Large intestine (tissue), 3 donors: Measurements from ENCODE around the gene GLO1. TPM values are rescaled to one million over a fixed set of nuclear protein-coding genes. Genes with fewer than 3 reads are reported as not detected.

Experiments
- DNase-seq, 2 donors: peaks; one replicate each; pipeline versions ENCODE4 v3.0.0 to v3.0.0-alpha.2; 2013
- H3K27ac ChIP-seq: one replicate; pipeline ENCODE4 v1.5.1; 2013; ENCODE audit warnings: low read length
- H3K27me3 ChIP-seq: 2 replicates; pipeline ENCODE4 v1.6.1; 2013; ENCODE audit warnings: low read length; ENCODE audit not compliant: control insufficient read depth, insufficient read depth
- H3K36me3 ChIP-seq: 2 replicates; pipeline ENCODE4 v1.6.1; 2013; ENCODE audit warnings: low read length; ENCODE audit not compliant: control insufficient read depth, insufficient read depth
- H3K4me1 ChIP-seq: one replicate; pipeline ENCODE4 v1.6.1; 2013; ENCODE audit warnings: low read length; ENCODE audit not compliant: control insufficient read depth, insufficient read depth
- H3K4me3 ChIP-seq: one replicate; pipeline ENCODE4 v1.5.1; 2013; ENCODE audit warnings: low read length
- H3K9me3 ChIP-seq: one replicate; pipeline ENCODE4 v1.6.1; 2013; ENCODE audit warnings: mild to moderate bottlenecking, low read depth, low read length, moderate library complexity; ENCODE audit not compliant: control insufficient read depth
- WGBS: methylation state at CpG from one replicate; pipeline ENCODE4 v1.1.5; 2013; ENCODE audit warnings: low lambda C conversion rate; ENCODE audit not compliant: insufficient coverage; 5-methylcytosine and 5-hydroxymethylcytosine counted together
- polyA plus RNA-seq: library from polyadenylated mRNA; unstranded; fragments of 120-200 nt; gene quantifications from one replicate; pipeline ENCODE4 v1.2.1, GENCODE V29; 2013

Gene GLO1
- polyA plus RNA-seq, 1 donor = 86.9 TPM

GRCh38 chr6:38646166-38646878, 56.6 kb downstream of the GLO1 start:
- WGBS = 83% methylated on average over 2 of the region's 3 CpGs

GRCh38 chr6:38644951-38645350, 58.0 kb downstream of the GLO1 start:
- 100% methylated on average over 1 of the region's 1 CpG for WGBS
- no peak for DNase-seq
- H3K9me3 ChIP-seq = no peaks in the 10 kb centered on the region
- H3K4me3 ChIP-seq = no peak overlapping the region
- no peaks in the 10 kb centered on the region for H3K27me3 ChIP-seq
- H3K4me1 ChIP-seq = peaks cover 5% of the 10 kb centered on the region
- H3K27ac ChIP-seq = no peak overlapping the region
- H3K36me3 ChIP-seq = no peaks in the 10 kb centered on the region

More at GRCh38 chr6:38646166-38646878, 56.6 kb downstream of the GLO1 start:
- Histone ChIP-seq H3K27me3 (no peaks in the 10 kb centered on the region), H3K36me3 (no peaks in the 10 kb centered on the region), H3K4me3 (no peak overlapping the region), H3K9me3 (no peaks in the 10 kb centered on the region), H3K27ac (no peak overlapping the region), H3K4me1 (no peaks in the 10 kb centered on the region)
- DNase-seq = no peak

- peaks cover 12% of the 10 kb centered on the region for H3K4me1 ChIP-seq
- H3K27ac ChIP-seq = peak overlapping the region; percentile 95
- H3K27me3 ChIP-seq = no peaks in the 10 kb centered on the region
- no CpG with 5 or more reads among the region's 32 CpGs for WGBS
- peak in 1 of 2 donors; percentile 6 for DNase-seq
- peak overlapping the region; percentile 98 for H3K4me3 ChIP-seq
- no peaks in the 10 kb centered on the region for H3K9me3 ChIP-seq
- no peaks in the 10 kb centered on the region for H3K36me3 ChIP-seq
Measured at GRCh38 chr6:38640216-38640909, 62.6 kb downstream of the GLO1 start.

GRCh38 chr6:38639498-38640215, 63.3 kb downstream of the GLO1 start, which contains the start of gene BTBD9:
Gene BTBD9 (minus strand): TSS chr6:38639929.
- Histone ChIP-seq H3K4me3 (peak within 1 kb of the TSS; percentile 98), H3K27ac (peak within 1 kb of the TSS; percentile 95), H3K9me3 (no peaks in the 10 kb centered on the region), H3K4me1 (peaks cover 12% of the 10 kb centered on the region), H3K36me3 (no peaks in the 10 kb centered on the region), H3K27me3 (no peaks in the 10 kb centered on the region)
- DNase-seq = peak; percentile 89 to 93
- no CpG with 5 or more reads among the region's 82 CpGs for WGBS

GRCh38 chr6:38638941-38639497, 63.9 kb downstream of the GLO1 start:
- Histone ChIP-seq H3K4me3 (peak overlapping the region; percentile 98), H3K27me3 (no peaks in the 10 kb centered on the region), H3K9me3 (no peaks in the 10 kb centered on the region), H3K36me3 (no peaks in the 10 kb centered on the region), H3K4me1 (peaks cover 12% of the 10 kb centered on the region), H3K27ac (peak overlapping the region; percentile 95)
- WGBS = 17% methylated on average over 1 of the region's 15 CpGs
- DNase-seq = peak; percentile 42 to 78

GRCh38 chr6:38637756-38638155, 65.2 kb downstream of the GLO1 start:
- H3K27me3 ChIP-seq = no peaks in the 10 kb centered on the region
- 77% methylated on average over 3 of the region's 5 CpGs for WGBS
- no peak for DNase-seq
- peaks cover 12% of the 10 kb centered on the region for H3K4me1 ChIP-seq
- H3K9me3 ChIP-seq = no peaks in the 10 kb centered on the region
- no peaks in the 10 kb centered on the region for H3K36me3 ChIP-seq
- no peak overlapping the region for H3K27ac ChIP-seq
- H3K4me3 ChIP-seq = no peak overlapping the region

- Histone ChIP-seq H3K4me3 (no peak overlapping the region), H3K27ac (no peak overlapping the region), H3K9me3 (no peaks in the 10 kb centered on the region), H3K27me3 (no peaks in the 10 kb centered on the region), H3K4me1 (peaks cover 12% of the 10 kb centered on the region), H3K36me3 (no peaks in the 10 kb centered on the region)
- peak in 1 of 2 donors; percentile 54 for DNase-seq
- 80% methylated on average over 1 of the region's 1 CpG for WGBS
Measured at GRCh38 chr6:38636027-38636426, 66.9 kb downstream of the GLO1 start.

- Histone ChIP-seq H3K27me3 (no peaks in the 10 kb centered on the region), H3K4me1 (peaks cover 7% of the 10 kb centered on the region), H3K36me3 (no peaks in the 10 kb centered on the region), H3K4me3 (no peak overlapping the region), H3K9me3 (no peaks in the 10 kb centered on the region), H3K27ac (no peak overlapping the region)
- no peak for DNase-seq
- WGBS = no CpG with 5 or more reads among the region's 1 CpG
Measured at GRCh38 chr6:38634518-38634917, 68.4 kb downstream of the GLO1 start.

GRCh38 chr6:38632490-38632889, 70.5 kb downstream of the GLO1 start:
- no peak for DNase-seq
- no peaks in the 10 kb centered on the region for H3K27me3 ChIP-seq
- WGBS = no CpG with 5 or more reads among the region's 1 CpG
- no peaks in the 10 kb centered on the region for H3K9me3 ChIP-seq
- no peak overlapping the region for H3K27ac ChIP-seq
- peaks cover 7% of the 10 kb centered on the region for H3K4me1 ChIP-seq
- H3K4me3 ChIP-seq = no peak overlapping the region
- H3K36me3 ChIP-seq = no peaks in the 10 kb centered on the region

GRCh38 chr6:38631186-38631783, 71.7 kb downstream of the GLO1 start:
- no CpG with 5 or more reads among the region's 3 CpGs for WGBS
- DNase-seq = no peak
- no peak overlapping the region for H3K4me3 ChIP-seq

More at GRCh38 chr6:38631186-38631783, 71.7 kb downstream of the GLO1 start:
- no peaks in the 10 kb centered on the region for H3K9me3 ChIP-seq
- H3K4me1 ChIP-seq = peaks cover under 1% of the 10 kb centered on the region
- H3K27ac ChIP-seq = no peak overlapping the region
- no peaks in the 10 kb centered on the region for H3K36me3 ChIP-seq
- no peaks in the 10 kb centered on the region for H3K27me3 ChIP-seq
